Left forelimb (tissue), 1 donor: ENCODE data around the gene CEP164.
"Not testable (repeated sequence)": the region's sequence is repeated elsewhere in the genome, so short reads cannot be mapped to it uniquely, and the experiment has no call there.

Source experiments
- DNase-seq: peaks from one replicate; pipeline ENCODE4 v3.0.0-alpha.2; 2018; ENCODE audit warnings: low spot score

Gene CEP164

DNA sequence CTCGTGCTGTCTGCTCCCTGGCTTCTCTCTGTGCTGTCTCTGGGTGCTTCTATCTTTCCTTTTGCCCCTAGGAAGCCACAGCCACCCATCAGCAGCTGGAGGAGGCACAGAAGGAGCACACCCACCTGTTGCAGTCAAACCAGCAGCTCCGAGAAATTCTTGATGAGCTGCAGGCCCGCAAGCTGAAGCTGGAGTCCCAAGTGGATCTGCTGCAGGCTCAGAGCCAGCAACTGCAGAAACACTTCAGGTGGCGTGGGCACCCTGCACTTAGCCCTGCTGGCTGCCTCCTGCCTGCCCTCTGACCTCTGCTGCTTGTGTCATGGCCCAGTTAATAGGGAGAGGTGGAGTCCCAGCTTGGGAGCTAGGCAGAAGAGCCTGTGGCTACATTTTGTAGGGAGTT, 67.8 kb downstream of the CEP164 start:
- no peak for DNase-seq

DNA sequence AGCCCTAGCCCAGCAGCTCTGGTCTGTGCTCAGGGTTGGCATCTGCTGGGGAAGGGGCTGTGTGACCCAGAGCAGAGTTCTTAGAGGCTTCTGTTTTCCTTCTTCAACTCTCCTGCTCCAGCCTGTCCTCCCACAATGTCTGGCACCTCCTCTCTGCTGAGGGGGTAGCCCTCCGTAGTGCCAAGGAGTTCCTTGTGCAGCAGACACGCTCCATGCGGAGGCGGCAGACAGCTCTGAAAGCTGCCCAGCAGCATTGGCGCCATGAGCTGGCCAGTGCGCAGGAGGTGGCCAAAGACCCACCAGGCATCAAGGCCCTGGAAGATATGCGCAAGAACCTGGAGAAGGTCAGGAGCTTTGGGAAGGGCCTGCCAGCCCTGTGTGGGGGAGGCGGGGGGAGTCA, 69.3 kb downstream of the CEP164 start:
- DNase-seq = no peak

DNA sequence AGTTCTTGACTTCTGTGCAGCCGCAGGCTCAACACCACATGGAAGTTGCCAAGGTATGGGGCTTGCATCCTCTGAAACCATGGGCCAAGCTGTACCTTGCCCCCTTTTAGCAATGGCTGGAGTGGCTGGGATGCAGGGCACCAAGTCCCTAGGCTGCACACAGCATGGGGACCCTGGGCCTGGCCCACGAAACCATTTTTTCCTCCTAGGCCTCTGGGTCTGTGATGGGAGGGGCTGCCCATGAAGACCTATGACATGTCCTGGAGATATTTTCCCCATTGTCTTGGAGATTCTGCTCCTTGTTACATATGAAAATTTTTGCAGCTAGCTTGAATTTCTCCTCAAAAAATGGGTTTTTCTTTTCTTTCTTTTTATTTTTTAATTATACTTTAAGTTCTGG, 71.0 kb downstream of the CEP164 start:
- not testable (repeated sequence) for DNase-seq

DNA sequence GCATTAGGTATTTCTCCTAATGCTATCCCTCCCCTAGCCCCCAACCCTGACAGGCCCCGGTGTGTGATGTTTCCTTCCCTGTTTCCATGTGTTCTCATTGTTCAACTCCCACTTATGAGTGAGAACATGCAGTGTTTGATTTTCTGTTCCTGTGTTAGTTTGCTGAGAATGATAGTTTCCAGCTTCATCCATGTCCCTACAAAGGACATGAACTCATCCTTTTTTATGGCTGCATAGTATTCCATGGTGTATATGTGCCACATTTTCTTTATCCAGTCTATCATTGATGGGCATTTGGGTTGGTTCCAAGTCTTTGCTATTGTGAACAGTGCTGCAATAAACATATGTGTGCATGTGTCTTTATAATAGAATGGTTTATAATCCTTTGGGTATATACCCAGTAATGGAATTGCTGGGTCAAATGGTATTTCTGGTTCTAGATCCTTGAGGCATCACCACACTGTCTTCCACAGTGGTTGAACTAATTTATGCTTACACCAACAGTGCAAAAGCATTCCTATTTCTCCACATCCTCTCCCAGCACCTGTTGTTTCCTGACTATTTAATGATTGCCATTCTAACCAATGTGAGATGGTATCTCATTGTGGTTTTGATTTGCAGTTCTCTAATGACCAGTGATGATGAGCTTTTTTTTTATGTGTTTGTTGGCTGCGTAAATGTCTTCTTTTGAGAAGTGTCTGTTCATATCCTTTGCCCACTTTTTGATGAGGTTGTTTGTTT, 71.6 kb downstream of the CEP164 start:
- not testable (repeated sequence) for DNase-seq

DNA sequence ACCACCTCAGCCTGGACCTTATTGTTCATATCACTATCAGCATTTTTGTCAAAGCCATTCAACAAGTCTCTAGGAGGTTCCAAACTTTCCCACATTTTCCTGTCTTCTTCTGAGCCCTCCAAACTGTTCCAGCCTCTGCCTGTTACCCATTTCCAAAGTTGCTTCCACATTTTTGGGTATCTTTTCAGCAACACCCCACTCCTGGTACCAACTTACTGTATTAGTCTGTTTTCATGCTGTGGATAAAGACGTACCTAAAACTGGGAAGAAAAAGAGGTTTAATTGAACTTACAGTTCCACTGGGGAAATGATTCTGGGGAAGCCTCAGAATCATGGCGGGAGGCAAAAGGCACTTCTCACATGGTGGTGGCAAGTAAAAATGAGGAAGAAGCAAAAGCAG, 78.2 kb downstream of the CEP164 start:
- not testable (repeated sequence) for DNase-seq

DNA sequence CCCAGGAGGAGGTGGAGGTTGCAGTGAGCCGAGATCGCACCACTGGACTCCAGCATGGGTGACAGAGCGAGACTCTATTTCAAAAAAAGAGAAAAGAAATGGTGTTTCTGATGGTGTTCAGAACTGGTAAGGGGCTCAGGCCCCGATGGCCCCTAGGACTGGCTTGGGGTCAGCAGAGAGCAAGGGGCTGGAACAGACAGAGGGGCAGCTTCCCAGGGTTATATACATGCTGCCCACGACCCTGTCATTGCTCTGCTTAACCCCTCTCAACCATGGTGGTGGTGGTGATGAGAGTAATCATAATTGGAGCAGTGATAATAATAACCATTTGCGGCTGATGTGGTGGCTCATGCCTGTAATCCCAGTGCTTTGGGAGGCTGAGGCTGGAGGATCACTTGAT, 79.4 kb downstream of the CEP164 start:
- DNase-seq = no peak

DNA sequence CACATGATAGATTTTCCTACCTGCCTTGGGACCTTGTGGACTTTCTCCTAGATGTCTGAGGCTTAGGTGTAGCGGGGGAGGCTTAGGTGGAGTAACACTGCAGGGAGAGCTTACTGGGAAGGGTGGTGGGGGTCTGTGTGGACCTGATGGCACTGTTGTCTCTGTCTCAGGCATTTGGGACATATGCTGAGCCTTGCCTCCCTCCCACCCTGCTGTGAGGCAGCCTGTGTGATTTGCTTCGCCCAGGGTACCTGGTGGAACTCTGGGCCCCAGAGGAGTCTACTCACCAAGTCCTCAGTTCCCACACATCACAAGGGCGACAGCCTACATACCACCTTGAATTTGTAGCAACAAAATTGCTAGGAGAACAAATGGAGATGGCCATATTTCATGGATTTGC, 80.7 kb downstream of the CEP164 start:
- DNase-seq = no peak

DNA sequence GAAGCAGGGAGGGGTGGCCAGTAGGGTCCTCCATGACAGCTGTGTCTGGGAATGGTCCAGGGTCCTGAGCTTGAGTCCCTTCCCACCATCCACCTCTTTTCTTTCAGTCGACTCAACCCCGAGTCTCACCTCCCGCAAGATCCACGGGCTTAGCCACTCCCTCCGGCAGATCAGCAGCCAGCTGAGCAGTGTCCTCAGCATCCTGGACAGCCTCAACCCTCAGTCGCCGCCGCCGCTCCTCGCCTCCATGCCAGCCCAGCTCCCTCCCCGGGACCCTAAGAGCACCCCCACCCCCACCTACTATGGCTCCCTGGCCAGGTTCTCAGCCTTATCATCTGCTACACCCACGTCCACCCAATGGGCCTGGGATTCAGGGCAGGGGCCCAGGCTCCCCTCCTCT, 81.9 kb downstream of the CEP164 start:
- no peak for DNase-seq

DNA sequence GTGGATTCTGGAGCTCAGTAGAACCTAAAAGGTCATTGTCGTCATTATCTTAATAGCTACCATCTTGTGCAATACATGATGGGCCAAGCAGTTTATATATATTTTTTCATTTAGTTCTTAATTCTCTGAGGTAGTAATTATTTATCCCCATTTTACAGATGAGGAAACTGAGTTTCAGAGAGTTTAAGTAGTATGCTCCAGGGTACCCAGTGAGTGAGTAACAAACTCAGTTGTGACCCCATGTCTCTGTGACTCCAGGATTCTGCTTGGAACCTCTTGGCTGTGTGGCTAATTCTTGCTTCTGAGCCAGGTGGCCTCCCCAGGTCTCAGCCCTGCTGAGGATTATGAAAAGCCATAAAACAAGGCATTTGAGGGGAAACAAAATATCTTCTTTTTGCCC, 82.6 kb downstream of the CEP164 start:
- DNase-seq = no peak

DNA sequence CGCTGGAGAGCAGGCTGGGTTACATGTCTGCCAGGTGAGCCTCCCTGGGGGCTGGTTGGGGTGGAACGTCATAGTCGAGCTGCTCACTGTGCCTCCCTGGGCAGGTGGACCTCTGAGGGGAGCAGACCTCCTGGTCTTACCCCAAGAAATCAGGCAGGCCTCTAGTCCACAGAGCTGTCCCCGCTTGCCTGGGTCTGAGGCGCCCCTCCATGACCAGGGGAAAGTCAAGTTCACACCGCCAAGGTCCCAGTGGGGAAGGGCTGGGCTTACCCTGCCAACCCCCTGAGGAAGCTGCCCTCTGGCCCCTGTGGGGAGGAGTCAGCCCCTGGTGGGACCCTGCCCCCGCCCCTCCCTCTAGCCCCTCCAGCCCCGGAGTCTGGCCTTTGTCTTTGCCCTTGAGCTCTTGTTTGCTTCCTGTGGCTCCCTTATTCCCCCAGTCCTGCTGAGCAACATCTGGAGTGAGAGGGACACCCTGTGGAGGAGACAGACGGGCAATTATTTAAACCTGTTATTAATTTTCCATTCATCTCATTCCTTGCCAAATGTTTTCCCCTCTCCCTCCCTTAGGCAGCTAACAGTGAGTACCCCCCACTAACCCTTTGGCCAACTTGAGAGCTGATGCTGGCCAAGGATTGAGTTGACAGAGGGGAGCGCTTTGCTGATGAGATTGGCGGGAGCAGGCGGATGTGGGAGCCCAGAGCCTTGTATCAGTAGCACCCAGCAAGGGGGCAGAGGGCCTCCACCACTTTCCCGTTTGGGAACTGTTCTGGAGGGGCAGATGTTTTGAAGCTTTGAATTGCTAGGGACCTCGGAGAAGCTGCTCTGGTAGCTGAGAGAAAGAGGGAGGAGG, 83.4 kb downstream of the CEP164 start:
- no peak for DNase-seq

DNA sequence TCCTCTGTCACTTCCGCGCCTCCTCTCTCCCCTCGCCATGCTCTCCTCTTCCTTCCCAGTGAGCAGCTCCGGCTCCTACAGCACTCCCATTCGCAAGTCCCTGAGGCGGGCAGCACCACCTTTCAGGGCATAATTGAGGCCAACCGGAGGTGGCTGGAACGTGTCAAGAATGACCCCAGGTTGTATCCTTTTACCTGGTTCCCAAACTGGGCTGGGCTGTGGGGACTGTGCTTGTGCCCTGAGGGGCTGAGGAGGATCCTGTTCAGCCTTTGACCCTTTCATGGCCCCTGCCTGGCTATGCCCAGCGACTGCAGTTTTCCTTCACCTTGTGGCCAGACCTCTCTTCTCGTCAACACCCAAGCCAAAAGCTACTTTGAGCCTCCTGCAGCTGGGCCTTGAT, 84.1 kb downstream of the CEP164 start:
- DNase-seq = no peak

DNA sequence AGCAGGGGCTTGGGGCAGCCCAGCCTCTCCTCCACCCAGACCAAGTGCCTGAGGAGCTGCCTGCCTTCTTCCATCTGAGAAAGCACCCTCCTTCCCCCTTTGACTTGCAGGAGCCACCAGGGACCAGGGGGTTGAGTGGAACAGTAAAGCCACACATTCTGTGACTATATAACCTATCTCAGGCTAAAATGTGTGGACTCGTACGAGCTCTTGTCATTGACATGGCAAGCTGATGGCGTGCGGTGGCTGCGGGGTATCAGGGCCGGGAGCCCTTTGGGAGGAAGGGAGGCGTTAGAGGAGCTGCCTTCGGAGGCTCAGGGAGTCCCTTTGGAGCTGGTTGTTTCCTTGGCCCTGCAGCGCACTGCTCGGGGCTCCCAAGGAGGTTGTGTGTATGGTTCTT, 84.5 kb downstream of the CEP164 start:
- no peak for DNase-seq

DNA sequence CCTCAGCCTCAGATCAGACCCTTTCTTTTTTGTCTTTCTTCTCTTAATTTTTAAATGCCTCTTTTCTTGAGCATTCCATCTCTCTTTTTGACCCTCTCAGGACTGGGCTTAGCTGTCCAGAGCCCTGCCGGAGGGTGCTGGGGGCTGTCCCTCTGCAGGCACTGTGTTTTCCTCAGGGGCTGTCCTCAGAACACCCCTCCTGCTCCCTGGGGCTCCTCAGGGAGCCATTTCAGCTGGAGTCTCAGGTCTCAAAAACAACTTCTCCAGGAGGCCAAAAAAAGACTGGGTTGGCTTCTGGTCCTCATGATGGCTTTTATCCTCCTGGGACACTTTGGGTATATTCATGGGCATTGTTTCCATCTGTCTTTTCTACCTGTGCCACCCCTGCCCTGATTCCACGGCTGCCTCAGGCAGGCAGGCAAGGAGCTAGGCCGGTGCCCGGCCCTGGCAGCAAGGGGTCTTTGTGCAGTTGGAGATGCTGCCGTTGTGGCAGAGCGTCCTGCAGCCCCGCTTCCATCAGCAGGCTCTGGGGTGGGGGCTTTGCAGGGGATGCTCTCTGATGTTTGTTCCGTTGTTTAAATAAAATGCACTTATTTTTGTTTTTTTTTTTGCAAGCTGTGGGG, 85.1 kb downstream of the CEP164 start:
- DNase-seq = no peak

DNA sequence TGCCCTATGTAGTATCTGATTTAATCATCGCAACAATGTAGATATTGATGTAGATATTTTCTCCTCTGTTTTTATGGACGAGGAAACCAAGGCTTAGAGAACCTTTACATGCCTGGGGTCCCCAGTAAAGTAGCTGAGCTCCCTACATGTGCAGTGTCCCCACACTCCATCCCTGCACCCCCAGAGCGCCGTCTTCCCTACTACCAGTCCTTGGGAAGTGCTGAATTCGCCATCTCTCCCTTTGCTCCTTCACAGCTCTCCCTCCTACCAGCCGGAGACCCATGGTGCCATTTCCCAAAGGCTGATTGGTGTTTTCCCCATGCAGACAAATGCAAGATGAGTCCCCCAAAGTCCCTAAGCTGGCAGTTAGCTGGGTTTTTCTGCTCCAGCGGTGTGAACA, 86.0 kb downstream of the CEP164 start:
- no peak for DNase-seq

DNA sequence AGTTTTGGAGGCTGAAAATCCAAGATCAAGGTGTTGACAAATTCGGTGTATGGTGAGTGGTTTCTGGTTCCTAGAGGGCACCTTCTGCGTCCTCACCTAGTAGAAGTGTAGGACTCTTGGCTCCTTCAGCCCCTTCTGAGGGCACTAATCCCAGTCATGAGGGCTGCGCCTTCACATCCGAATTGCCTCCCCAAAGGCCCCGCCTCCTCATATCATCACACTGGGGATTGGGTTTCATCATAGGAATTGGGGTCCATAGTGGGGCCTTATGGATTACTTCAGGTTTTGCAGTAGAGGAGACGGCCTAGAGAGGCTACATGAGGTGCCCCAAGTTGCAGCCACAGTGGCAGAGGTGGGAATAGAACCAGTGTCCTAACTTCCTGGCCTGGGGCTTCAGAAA, 87.1 kb downstream of the CEP164 start:
- no peak for DNase-seq

DNA sequence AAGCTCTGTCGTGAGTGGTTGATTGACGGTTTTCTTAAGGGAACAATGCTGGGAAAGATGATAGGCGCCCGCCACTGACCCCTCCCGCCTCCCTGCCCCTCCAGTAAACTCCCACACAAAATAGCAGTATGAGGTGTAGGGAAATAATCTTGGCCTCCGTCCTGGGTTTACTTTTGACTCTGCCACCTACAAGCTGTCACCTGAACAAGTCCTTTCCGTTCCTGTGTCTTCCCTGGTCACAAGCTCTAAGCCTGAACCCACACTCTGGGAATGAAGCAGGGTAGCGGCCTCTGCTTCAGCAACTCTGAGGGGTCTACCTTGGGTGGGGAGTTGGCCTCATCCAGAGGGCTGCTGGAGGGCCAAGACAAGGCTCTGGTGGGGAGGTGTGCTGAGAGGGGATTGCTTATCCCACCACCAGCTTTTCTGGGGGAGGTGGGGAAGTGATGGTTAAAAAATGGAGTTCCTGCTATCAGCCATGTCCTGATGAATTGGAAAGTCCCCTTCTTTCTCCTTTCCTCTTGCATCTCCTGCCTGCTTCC, 87.8 kb downstream of the CEP164 start:
- DNase-seq = no peak

DNA sequence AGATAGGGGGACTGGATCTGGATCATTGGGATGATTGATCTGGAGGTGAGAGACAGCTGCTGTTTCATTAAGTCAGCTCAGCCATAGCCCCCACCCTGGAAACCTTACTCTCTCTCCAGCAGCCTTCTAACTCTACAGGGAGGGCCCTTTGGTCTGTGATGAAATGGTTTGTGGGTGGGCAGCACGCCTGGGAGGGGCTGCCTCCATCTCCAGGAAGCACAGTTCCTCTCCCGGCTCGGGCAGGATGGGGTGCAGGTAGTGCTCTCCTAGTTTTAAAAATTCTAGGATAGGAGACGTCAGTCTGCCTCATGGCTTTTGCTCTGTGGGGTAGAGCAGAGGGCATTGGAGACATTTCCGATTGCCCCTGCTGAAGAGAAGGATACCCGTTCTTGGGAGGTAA, 89.7 kb downstream of the CEP164 start:
- no peak for DNase-seq

DNA sequence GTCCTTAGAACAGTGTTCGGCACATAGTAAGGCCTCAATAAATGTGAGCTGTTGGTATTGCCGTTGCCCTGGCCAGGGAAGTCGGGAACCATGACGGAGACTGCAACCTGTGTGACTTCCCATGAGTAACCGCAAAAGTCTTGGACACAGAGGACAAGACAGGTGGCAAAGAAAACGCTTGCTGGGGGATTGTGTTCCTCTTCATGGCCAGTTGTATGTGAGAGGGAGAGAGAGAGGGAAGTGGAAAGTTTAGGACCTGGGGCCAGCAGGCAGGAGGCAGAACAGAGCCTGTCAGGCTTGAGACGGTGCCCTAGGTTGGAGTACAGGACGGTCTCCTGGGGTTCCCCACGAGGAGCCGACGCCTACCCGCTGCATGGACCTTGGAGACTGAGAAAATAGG, 90.2 kb downstream of the CEP164 start:
- DNase-seq = no peak

DNA sequence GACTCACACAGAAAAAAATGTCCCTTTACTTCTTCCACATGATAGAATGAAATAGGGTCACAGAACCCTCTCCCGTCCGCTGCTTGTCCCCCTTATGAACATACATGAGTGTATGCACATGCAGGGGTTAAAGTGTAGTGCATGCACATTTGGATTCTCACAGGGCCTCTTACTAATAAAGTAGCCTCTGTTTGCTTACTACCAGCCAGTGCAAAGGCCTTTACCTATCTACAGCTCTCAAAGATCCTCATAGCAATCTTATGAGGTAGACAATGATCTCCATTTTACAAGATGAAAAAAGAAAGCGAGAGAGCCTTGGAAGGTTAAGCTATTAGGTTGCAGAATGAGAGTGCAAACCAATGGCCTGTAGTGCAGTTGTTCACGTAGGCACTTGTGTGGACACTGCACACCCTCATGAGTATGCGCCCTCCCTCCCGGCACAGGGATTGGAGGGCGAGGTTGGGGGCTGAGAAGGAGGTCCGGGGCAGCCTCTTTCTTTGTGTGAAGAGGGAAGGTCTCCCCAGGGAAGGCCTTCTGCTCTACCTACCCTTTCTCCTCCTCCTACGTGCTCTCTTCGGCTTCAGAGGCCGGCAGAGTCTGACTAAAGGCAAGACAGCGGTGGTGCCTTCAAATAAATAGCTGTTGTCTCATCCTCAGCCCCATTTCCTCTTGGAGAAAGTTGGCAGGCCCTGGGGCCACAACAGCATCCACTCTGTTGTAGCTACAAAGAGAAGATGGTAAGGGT, 91.3 kb downstream of the CEP164 start:
- DNase-seq = no peak

DNA sequence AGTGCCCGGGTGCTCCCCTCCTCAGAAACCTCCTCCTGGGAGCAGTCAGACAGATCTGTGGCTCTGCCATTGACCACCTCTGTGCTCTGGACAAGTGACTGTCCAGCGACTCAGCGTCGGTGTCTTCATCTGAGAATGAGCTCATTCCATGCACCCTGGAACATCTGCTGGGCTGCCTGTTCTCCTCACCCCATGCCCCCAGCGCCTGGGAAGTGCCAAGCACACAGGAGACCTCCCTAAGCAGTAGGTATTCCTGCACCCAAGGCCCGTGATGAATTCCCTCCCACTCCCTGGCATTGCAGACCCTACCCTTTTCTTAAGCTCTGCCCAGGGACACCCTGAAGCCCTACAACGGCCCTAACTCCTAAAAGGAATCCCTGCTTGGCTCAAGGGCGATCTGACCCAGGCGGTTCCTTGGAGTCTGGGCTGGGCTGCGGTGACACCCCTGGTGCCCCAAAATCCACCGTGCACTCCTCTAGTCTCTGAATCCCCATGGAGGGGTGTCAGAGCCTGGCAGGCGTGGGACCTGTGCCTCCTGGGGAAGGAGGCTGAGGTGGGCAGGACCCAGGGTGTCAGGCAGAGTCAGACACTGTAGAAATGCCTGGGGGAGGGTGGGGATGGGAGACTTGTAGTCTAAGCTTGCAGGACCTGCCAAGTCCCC, 92.0 kb downstream of the CEP164 start:
- DNase-seq = no peak

DNA sequence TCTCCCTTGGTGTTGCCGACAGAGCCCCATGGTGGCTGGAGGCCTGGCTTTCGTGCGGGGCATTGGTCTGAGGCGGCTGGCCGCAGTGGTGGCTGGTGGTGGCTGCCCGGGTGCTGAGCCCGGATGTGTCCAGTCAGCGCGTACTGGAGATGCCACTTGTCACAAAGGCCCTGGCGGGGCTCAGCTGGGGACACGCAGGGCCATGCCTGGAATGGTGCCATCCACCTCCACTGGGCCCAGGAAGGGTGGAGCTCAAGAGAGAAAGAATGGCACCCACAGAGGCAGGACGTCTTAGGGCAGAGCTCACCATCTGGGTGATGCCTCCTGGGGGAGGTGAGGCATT, 92.5 kb downstream of the CEP164 start:
- no peak for DNase-seq

DNA sequence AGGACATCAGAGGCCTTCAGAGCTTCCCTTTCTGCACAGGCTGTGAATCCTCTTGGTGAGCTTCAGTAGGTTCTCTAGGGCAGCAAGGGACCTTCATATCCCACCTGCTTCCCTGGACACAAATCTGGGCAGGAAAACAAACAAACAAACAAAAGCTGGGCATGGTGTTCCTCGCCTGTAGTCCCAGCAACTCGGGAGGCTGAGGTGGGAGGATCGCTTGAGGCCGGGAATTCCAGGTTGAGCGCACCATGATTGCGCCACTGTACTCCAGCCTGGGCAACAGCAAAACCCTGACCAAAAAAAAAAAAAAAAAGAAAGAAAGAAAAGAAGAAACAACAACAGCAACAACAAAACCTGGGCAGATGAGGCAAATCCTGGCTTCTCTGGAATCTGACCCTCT, 92.9 kb downstream of the CEP164 start:
- no peak for DNase-seq
